AG04449 (cell line): ENCODE measurements around the gene EXT2.

Experiments
- CTCF ChIA-PET: fragments of 350-600 bp; formaldehyde crosslinking; extraction: SDS; loops from one replicate; lab custom pipeline; 2021; ENCODE audit warnings: antibody characterized with exemption; lab: Yijun Ruan, JAX
- POLR2A ChIA-PET: fragments of 400-600, 350-600 bp; formaldehyde crosslinking; extraction: SDS; loops from one replicate; lab custom pipeline; 2020; ENCODE audit warnings: antibody characterized with exemption, inconsistent platforms; lab: Yijun Ruan, JAX
- DNase-seq: peaks from one replicate; pipeline ENCODE4 v3.0.0-alpha.2; 2010; ENCODE audit warnings: low read depth, low spot score
- H3K4me3 ChIP-seq: 2 replicates; pipeline ENCODE4 v1.5.1; 2011; ENCODE audit warnings: low read depth, mild to moderate bottlenecking, control low read depth, low read length
- CTCF ChIP-seq: IDR thresholded peaks from one replicate; pipeline ENCODE4 v1.5.1; 2011; ENCODE audit warnings: mild to moderate bottlenecking, moderate library complexity, low read length, control low read depth, inconsistent platforms; ENCODE audit not compliant: insufficient read depth; ENCODE audit errors: missing control alignments

The EXT2 gene

DNA sequence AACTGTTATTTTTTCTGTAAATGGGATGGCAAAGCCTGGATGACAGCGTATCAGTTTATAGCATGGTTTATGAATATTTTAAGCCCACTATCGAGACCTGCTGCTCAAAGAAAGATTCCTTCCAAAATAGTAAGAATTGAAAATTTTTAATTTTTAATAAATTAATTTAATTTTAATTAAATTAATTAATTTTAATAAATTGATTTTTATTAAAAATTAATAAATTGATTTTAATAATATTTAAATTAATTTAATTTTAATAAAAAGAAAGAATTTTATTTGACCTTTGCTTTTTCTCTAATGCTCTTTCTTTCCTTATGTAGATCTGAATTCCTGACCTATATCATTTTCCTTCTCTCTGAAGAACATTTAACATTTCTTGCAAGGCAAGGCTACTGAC, 62.9 kb downstream of the EXT2 start:
- no peak for DNase-seq
- CTCF ChIA-PET, result no interaction called here
- POLR2A ChIA-PET, result no interaction called here
- TF ChIP-seq CTCF, result no peak
- no peak overlapping the region for H3K4me3 ChIP-seq

GRCh38 chr11:44159848-44160721, 64.6 kb downstream of the EXT2 start:
- TF ChIP-seq CTCF, result no peak
- DNase-seq, result no peak
- no peak overlapping the region for H3K4me3 ChIP-seq
- ChIA-PET CTCF (interaction anchor here (2.1 kb wide), 1 partner anchor 27 kb away, joined by 13 read pairs; no protein-coding TSS in a partner anchor), POLR2A (no interaction called here)

- H3K4me3 ChIP-seq, result no peak overlapping the region
- ChIA-PET CTCF (interaction anchor here (2.1 kb wide), 1 partner anchor 29 kb away, joined by 13 read pairs; no protein-coding TSS in a partner anchor), POLR2A (no interaction called here)
- no peak for TF ChIP-seq CTCF
- DNase-seq, result no peak
These were observed 66.5 kb downstream of the EXT2 start for GRCh38 chr11:44162004-44162403.

DNA sequence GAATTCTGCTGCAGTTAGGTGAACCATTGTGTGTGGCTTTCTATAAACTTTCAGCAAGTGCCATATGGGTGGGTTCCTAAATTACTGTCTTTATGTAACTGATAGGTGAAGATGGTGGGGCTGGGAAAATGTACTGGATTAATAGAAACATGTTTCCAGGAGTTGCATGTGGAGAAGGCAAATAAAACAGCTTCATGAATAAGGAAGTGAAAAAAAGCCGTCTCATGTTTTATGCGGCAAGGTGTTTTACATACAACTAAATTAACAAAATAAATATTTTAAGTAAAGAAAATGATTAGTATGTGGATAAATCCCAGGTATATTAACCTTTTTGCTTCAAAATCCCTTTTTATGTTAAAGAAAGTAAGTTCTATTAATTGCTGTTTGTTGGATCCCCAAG, 67.2 kb downstream of the EXT2 start:
- no peak for DNase-seq
- POLR2A ChIA-PET, result no interaction called here
- TF ChIP-seq CTCF, result no peak
- H3K4me3 ChIP-seq, result no peak overlapping the region
- CTCF ChIA-PET, result interaction anchor here (2.1 kb wide), 1 partner anchor 29 kb away, joined by 13 read pairs; no protein-coding TSS in a partner anchor

- ChIA-PET POLR2A (no interaction called here), CTCF (interaction anchor here (0.7 to 3.5 kb wide), 6 partner anchors 12 to 71 kb away, joined by 3 to 12 read pairs (median 3); partner anchors contain the start of gene EXT2)
- no peak overlapping the region for H3K4me3 ChIP-seq
- no peak for DNase-seq
- TF ChIP-seq CTCF, result no peak
These were observed 70.0 kb downstream of the EXT2 start for GRCh38 chr11:44165432-44165831.

- no peak overlapping the region for H3K4me3 ChIP-seq
- no peak for TF ChIP-seq CTCF
- ChIA-PET CTCF (interaction anchor here (0.7 to 2.0 kb wide), 3 partner anchors 11 to 119 kb away, joined by 3 to 10 read pairs (median 3); no protein-coding TSS in a partner anchor), POLR2A (interaction anchor here (0.6 kb wide), 1 partner anchor 33 kb away, joined by 3 read pairs; no protein-coding TSS in a partner anchor)
- DNase-seq, result no peak
These were observed 71.6 kb downstream of the EXT2 start for GRCh38 chr11:44167046-44167445.
